GM19397 (cell line): ENCODE data around the gene PRPF40A.

Experiments used
- ATAC-seq: cut with Tn5 transposase; IDR thresholded peaks from one replicate; pipeline ENCODE4 v1.9.1; 2021; ENCODE audit warnings: mild to moderate bottlenecking, moderate library complexity; ENCODE audit not compliant: unreplicated experiment

The PRPF40A gene

GRCh38 chr2:152622219-152622618 is 95.0 kb downstream of the PRPF40A start:
- no peak for ATAC-seq

GRCh38 chr2:152620985-152621384 is 96.3 kb downstream of the PRPF40A start:
- no peak for ATAC-seq

GRCh38 chr2:152620208-152620607 is 97.1 kb downstream of the PRPF40A start:
- ATAC-seq = no peak

GRCh38 chr2:152618193-152618564 is 99.1 kb downstream of the PRPF40A start:
- no peak for ATAC-seq

GRCh38 chr2:152617456-152618192 is 99.6 kb downstream of the PRPF40A start:
- no peak for ATAC-seq

- no peak for ATAC-seq
Observed at GRCh38 chr2:152615177-152615576, 102.1 kb downstream of the PRPF40A start.

- no peak for ATAC-seq
Observed at GRCh38 chr2:152613235-152613634, 104.0 kb downstream of the PRPF40A start.

GRCh38 chr2:152611458-152612231 is 105.6 kb downstream of the PRPF40A start:
- ATAC-seq = peak; percentile 70

GRCh38 chr2:152609699-152610098 is 107.6 kb downstream of the PRPF40A start:
- no peak for ATAC-seq

GRCh38 chr2:152609154-152609553 is 108.1 kb downstream of the PRPF40A start:
- no peak for ATAC-seq

- ATAC-seq = no peak
Observed at GRCh38 chr2:152607793-152608300, 109.4 kb downstream of the PRPF40A start.

- no peak for ATAC-seq
Observed at GRCh38 chr2:152606941-152607340, 110.3 kb downstream of the PRPF40A start.

GRCh38 chr2:152606081-152606480 is 111.2 kb downstream of the PRPF40A start:
- ATAC-seq = no peak

GRCh38 chr2:152603166-152603565 is 114.1 kb downstream of the PRPF40A start:
- ATAC-seq = no peak

GRCh38 chr2:152602750-152603149 is 114.5 kb downstream of the PRPF40A start:
- no peak for ATAC-seq
